ENCODE data around the gene SLC5A8. TPM values are rescaled to one million over a fixed set of nuclear protein-coding genes. Genes with fewer than 3 reads are reported as not detected.

The SLC5A8 gene
- total RNA-seq, 1 experiment from 2014 or later, result 0.07 TPM

DNA sequence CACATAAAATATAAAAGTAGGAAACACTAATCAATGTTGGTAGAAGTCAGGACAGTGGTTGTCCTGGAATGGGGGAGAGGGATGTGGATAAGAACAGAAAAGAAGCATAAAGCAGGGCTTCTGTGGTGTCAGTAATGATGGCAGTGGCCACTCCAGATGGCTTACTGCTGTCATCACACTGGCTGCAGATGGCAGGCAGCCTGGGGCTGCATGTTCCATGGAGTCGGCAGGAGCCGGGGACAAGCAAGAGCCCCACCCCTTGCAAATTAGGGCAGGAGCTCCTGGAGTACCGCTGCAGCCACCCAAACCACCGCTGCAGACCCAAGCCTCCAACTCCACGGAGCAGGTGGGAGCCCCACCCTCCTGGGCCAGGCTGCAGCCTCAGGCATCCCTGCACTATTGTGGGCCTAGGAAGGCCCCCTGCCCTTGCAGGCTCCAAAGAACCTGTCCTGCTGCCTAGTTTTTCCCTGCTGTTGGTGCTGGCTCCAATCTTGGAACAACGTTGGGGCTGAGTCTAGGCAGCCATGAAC lies 28.8 kb upstream of the SLC5A8 start:
- H3K36me3 Mint-ChIP-seq (ENCODE audit: insufficient read depth in 1 of 3, low read depth in 3 of 3), result no peaks in the 10 kb centered on the region; a peak in 1 of 7 replicates
- no peak for DNase-seq
- Histone ChIP-seq H3K79me2 (ENCODE audit: insufficient read depth, low read length) (no peaks in the 10 kb centered on the region), H3K4me2 (ENCODE audit: insufficient read depth, insufficient read length, low read length) (no peak overlapping the region), H3K79me1 (ENCODE audit: insufficient read depth, low read depth, low read length, poor library complexity, severe bottlenecking) (no peaks in the 10 kb centered on the region), H3K4me1 (ENCODE audit: insufficient read depth, low read length) (no peaks in the 10 kb centered on the region), H3K18ac (ENCODE audit: insufficient read length, low read depth, low read length) (no peak overlapping the region), H3K9ac (ENCODE audit: extremely low read depth, insufficient read length, low read length) (no peak overlapping the region), H4K20me1 (ENCODE audit: control insufficient read depth, insufficient read depth, insufficient read length) (no peaks in the 10 kb centered on the region), H3K14ac (ENCODE audit: insufficient read depth, low read length) (no peak overlapping the region), H3K27me3 (ENCODE audit: insufficient read depth, low read length) (no peaks in the 10 kb centered on the region), H3K23me2 (ENCODE audit: insufficient read length, low read depth, low read length, poor library complexity, severe bottlenecking) (no peaks in the 10 kb centered on the region), H2BK15ac (ENCODE audit: low read depth, low read length) (no peak overlapping the region), H2AFZ (ENCODE audit: low read length) (no peak overlapping the region), H3T11ph (ENCODE audit: low read length) (no peak overlapping the region), H2BK12ac (ENCODE audit: insufficient read length, low read depth, low read length) (no peak overlapping the region), H4K91ac (ENCODE audit: insufficient read length, low read depth, low read length) (no peak overlapping the region), H2BK120ac (ENCODE audit: low read depth, low read length, poor library complexity, severe bottlenecking) (no peak overlapping the region), H3K23ac (ENCODE audit: insufficient read length, low read depth, low read length) (no peak overlapping the region), H3K9me3 (ENCODE audit: control insufficient read depth, low read depth, low read length) (no peaks in the 10 kb centered on the region), H3K27ac (ENCODE audit: insufficient read length, low read depth, low read length) (no peak overlapping the region), H2AK5ac (ENCODE audit: insufficient read length, low read length) (no peak overlapping the region), H2BK20ac (ENCODE audit: low read depth, low read length, poor library complexity, severe bottlenecking) (no peak overlapping the region), H4K5ac (ENCODE audit: insufficient read length, low read depth, low read length) (no peak overlapping the region), H2BK5ac (ENCODE audit: insufficient read length, low read length) (no peak overlapping the region), H3K4ac (ENCODE audit: low read depth, low read length) (no peak overlapping the region), H4K8ac (replicated peaks; ENCODE audit: insufficient read length, low read depth, low read length) (no peak overlapping the region), H3K56ac (ENCODE audit: insufficient read length, low read depth, low read length) (no peak overlapping the region)
- no peak overlapping the region for H3K27ac Mint-ChIP-seq
- H3K4me1 Mint-ChIP-seq, result no peaks in the 10 kb centered on the region
- WGBS (ENCODE audit: extremely low coverage, insufficient read length, low lambda C conversion rate), result no CpG with 5 or more reads among the region's 6 CpGs
- H3K4me3 Mint-ChIP-seq, result no peak overlapping the region; a peak in 1 of 5 replicates
- H3K9me3 Mint-ChIP-seq, result no peaks in the 10 kb centered on the region; a peak in 1 of 5 replicates
- H3K27me3 Mint-ChIP-seq (ENCODE audit: low read depth), result no peaks in the 10 kb centered on the region
- TF ChIP-seq, protein P1, sequence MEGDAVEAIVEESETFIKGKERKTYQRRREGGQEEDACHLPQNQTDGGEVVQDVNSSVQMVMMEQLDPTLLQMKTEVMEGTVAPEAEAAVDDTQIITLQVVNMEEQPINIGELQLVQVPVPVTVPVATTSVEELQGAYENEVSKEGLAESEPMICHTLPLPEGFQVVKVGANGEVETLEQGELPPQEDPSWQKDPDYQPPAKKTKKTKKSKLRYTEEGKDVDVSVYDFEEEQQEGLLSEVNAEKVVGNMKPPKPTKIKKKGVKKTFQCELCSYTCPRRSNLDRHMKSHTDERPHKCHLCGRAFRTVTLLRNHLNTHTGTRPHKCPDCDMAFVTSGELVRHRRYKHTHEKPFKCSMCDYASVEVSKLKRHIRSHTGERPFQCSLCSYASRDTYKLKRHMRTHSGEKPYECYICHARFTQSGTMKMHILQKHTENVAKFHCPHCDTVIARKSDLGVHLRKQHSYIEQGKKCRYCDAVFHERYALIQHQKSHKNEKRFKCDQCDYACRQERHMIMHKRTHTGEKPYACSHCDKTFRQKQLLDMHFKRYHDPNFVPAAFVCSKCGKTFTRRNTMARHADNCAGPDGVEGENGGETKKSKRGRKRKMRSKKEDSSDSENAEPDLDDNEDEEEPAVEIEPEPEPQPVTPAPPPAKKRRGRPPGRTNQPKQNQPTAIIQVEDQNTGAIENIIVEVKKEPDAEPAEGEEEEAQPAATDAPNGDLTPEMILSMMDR (conservative IDR thresholded peaks at IDR 0.05), result no peak
